ENCODE results near the gene MTNR1B. TPM values are rescaled to one million over a fixed set of nuclear protein-coding genes. Genes with fewer than 3 reads are reported as not detected.

MTNR1B gene
- total RNA-seq, 1 experiment from 2014 or later: not detected

DNA sequence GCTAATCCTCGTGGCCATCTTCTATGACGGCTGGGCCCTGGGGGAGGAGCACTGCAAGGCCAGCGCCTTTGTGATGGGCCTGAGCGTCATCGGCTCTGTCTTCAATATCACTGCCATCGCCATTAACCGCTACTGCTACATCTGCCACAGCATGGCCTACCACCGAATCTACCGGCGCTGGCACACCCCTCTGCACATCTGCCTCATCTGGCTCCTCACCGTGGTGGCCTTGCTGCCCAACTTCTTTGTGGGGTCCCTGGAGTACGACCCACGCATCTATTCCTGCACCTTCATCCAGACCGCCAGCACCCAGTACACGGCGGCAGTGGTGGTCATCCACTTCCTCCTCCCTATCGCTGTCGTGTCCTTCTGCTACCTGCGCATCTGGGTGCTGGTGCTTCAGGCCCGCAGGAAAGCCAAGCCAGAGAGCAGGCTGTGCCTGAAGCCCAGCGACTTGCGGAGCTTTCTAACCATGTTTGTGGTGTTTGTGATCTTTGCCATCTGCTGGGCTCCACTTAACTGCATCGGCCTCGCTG is 12.1 kb downstream of the MTNR1B start:
- no peak overlapping the region for H3K9ac ChIP-seq (ENCODE audit: low read length)
- no peaks in the 10 kb centered on the region for H3K27me3 ChIP-seq (ENCODE audit: insufficient read depth, low read length)
- no peaks in the 10 kb centered on the region for H3K9me3 ChIP-seq (ENCODE audit: control insufficient read depth in 1 of 2, insufficient read depth in 1 of 2, low read depth in 1 of 2, low read length in 2 of 2)
- no peaks in the 10 kb centered on the region for H3K36me3 ChIP-seq (ENCODE audit: control insufficient read depth in 1 of 2, insufficient read depth in 2 of 2, low read length in 2 of 2)
- POLR2A ChIA-PET: no interaction called here
- no peak overlapping the region for H2AFZ ChIP-seq (ENCODE audit: low read depth, low read length, poor library complexity, severe bottlenecking)
- BruUV-seq (replicated peaks): no TSS peak
- DNase-seq (ENCODE audit: low read depth, low spot score) (no peak), ATAC-seq (no peak)
- no peak overlapping the region for H3K27ac ChIP-seq (ENCODE audit: low read depth, low read length)
- H4K20me1 ChIP-seq (ENCODE audit: insufficient read depth): no peaks in the 10 kb centered on the region
- intact Hi-C loops (cut with micrococcal nuclease): no loop called here
- CTCF ChIA-PET: no interaction called here
- no peak overlapping the region for H3K4me3 ChIP-seq (replicated peaks in 1 of 2; ENCODE audit: low read depth in 1 of 2, low read length in 2 of 2)
- RAD21 ChIA-PET (ENCODE audit: low non-redundant PET in 1 of 2, low total read pairs in 2 of 2, uncharacterized antibody in 2 of 2, unreplicated experiment in 2 of 2): no interaction called here
- no peaks in the 10 kb centered on the region for H3K4me1 ChIP-seq (ENCODE audit: control insufficient read depth in 1 of 2, insufficient read depth in 2 of 2, low read length in 2 of 2)
- no peaks in the 10 kb centered on the region for H3K9me2 ChIP-seq (ENCODE audit: insufficient read depth)
- no peak for TF ChIP-seq SRF (IDR thresholded peaks at IDR 0.05; ENCODE audit: low read depth)
- TF ChIP-seq, protein P1, sequence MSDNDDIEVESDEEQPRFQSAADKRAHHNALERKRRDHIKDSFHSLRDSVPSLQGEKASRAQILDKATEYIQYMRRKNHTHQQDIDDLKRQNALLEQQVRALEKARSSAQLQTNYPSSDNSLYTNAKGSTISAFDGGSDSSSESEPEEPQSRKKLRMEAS (IDR thresholded peaks at IDR 0.05): no peak
- no peak for TF ChIP-seq POLR2AphosphoS5 (IDR thresholded peaks at IDR 0.05; ENCODE audit: low read depth, low read length)
- TF ChIP-seq SP1 (IDR thresholded peaks at IDR 0.05; ENCODE audit: low read depth): no peak
- no peak for TF ChIP-seq ELF1 (IDR thresholded peaks at IDR 0.05; ENCODE audit: borderline replicate concordance, low read depth)
- TF ChIP-seq EZH2phosphoT487 (IDR thresholded peaks at IDR 0.05; ENCODE audit: borderline replicate concordance): no peak
- no peak for TF ChIP-seq ZNF274 (IDR thresholded peaks at IDR 0.05; ENCODE audit: low read depth, low read length)
- TF ChIP-seq EZH2 (IDR thresholded peaks at IDR 0.05): no peak
- no peak for TF ChIP-seq CEBPB (IDR thresholded peaks at IDR 0.05; ENCODE audit: low read depth)
- TF ChIP-seq EGR1 (IDR thresholded peaks at IDR 0.05; ENCODE audit: low read depth): no peak
- TF ChIP-seq POLR2A (IDR thresholded peaks at IDR 0.05; ENCODE audit: borderline replicate concordance, extremely low read depth, insufficient read depth, insufficient read length): no peak
- no peak for TF ChIP-seq SIN3A (IDR thresholded peaks at IDR 0.05; ENCODE audit: low read depth)
- TF ChIP-seq, protein P2, sequence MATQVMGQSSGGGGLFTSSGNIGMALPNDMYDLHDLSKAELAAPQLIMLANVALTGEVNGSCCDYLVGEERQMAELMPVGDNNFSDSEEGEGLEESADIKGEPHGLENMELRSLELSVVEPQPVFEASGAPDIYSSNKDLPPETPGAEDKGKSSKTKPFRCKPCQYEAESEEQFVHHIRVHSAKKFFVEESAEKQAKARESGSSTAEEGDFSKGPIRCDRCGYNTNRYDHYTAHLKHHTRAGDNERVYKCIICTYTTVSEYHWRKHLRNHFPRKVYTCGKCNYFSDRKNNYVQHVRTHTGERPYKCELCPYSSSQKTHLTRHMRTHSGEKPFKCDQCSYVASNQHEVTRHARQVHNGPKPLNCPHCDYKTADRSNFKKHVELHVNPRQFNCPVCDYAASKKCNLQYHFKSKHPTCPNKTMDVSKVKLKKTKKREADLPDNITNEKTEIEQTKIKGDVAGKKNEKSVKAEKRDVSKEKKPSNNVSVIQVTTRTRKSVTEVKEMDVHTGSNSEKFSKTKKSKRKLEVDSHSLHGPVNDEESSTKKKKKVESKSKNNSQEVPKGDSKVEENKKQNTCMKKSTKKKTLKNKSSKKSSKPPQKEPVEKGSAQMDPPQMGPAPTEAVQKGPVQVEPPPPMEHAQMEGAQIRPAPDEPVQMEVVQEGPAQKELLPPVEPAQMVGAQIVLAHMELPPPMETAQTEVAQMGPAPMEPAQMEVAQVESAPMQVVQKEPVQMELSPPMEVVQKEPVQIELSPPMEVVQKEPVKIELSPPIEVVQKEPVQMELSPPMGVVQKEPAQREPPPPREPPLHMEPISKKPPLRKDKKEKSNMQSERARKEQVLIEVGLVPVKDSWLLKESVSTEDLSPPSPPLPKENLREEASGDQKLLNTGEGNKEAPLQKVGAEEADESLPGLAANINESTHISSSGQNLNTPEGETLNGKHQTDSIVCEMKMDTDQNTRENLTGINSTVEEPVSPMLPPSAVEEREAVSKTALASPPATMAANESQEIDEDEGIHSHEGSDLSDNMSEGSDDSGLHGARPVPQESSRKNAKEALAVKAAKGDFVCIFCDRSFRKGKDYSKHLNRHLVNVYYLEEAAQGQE (IDR thresholded peaks at IDR 0.05; ENCODE audit: low read depth): no peak
- TF ChIP-seq, protein P3, sequence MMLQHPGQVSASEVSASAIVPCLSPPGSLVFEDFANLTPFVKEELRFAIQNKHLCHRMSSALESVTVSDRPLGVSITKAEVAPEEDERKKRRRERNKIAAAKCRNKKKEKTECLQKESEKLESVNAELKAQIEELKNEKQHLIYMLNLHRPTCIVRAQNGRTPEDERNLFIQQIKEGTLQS (IDR thresholded peaks at IDR 0.05): no peak
- no peak for TF ChIP-seq RAD21 (IDR thresholded peaks at IDR 0.05; ENCODE audit: low read depth)
- TF ChIP-seq, protein P4, sequence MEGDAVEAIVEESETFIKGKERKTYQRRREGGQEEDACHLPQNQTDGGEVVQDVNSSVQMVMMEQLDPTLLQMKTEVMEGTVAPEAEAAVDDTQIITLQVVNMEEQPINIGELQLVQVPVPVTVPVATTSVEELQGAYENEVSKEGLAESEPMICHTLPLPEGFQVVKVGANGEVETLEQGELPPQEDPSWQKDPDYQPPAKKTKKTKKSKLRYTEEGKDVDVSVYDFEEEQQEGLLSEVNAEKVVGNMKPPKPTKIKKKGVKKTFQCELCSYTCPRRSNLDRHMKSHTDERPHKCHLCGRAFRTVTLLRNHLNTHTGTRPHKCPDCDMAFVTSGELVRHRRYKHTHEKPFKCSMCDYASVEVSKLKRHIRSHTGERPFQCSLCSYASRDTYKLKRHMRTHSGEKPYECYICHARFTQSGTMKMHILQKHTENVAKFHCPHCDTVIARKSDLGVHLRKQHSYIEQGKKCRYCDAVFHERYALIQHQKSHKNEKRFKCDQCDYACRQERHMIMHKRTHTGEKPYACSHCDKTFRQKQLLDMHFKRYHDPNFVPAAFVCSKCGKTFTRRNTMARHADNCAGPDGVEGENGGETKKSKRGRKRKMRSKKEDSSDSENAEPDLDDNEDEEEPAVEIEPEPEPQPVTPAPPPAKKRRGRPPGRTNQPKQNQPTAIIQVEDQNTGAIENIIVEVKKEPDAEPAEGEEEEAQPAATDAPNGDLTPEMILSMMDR (IDR thresholded peaks at IDR 0.05 in 2 of 3, conservative IDR thresholded peaks at IDR 0.05 in 1 of 3; ENCODE audit: borderline replicate concordance in 1 of 3, insufficient read depth in 1 of 3, low read depth in 2 of 3, low read length in 2 of 3): no peak
- no peak for TF ChIP-seq YY1 (IDR thresholded peaks at IDR 0.05; ENCODE audit: extremely low read depth, insufficient replicate concordance, low read depth, low read length)
- TF ChIP-seq CBX3 (IDR thresholded peaks at IDR 0.05; ENCODE audit: low read depth): no peak
- no peaks in the 10 kb centered on the region for H3K79me2 ChIP-seq (ENCODE audit: insufficient read depth, low read length)
- no peak overlapping the region for H3K4me2 ChIP-seq (ENCODE audit: low read length)

Data from HCT116 (cell line).